SK-N-SH (cell line): Measurements from ENCODE around the gene KIF16B.

Experiments
- EP300 ChIP-seq, 2 experiments: IDR thresholded peaks; 2 replicates each; pipeline versions ENCODE4 v1.4.0 to v1.6.1; 2012; ENCODE audit warnings: borderline replicate concordance in 1 of 2, low read depth in 1 of 2, low read length in 1 of 2
- EZH2phosphoT487 ChIP-seq: fragments of 200-600 bp; sonication (generic); IDR thresholded peaks from 2 replicates; pipeline ENCODE4 v1.6.1; 2017; ENCODE audit warnings: low read depth, mixed run types, mild to moderate bottlenecking, antibody characterized with exemption, moderate library complexity, borderline replicate concordance
- FOXJ3 ChIP-seq: sonication (generic); formaldehyde crosslinking; IDR thresholded peaks from 2 replicates; pipeline ENCODE4 v1.5.1; 2020; ENCODE audit warnings: mild to moderate bottlenecking, missing genetic modification reagents
- GATA2 ChIP-seq: sonication (generic); formaldehyde crosslinking; IDR thresholded peaks from 2 replicates; pipeline ENCODE4 v1.5.0; 2020; ENCODE audit warnings: mild to moderate bottlenecking, missing genetic modification reagents
- MEF2A ChIP-seq: IDR thresholded peaks from 2 replicates; pipeline ENCODE4 v1.4.0; 2012; ENCODE audit warnings: low read depth, borderline replicate concordance
- MXI1 ChIP-seq: IDR thresholded peaks from 2 replicates; pipeline ENCODE4 v1.6.1; 2012; ENCODE audit warnings: mild to moderate bottlenecking, low read depth, low read length, improper control_type of control experiment
- NRF1 ChIP-seq: IDR thresholded peaks from 2 replicates; pipeline ENCODE4 v1.6.1; 2012; ENCODE audit warnings: low read depth, mild to moderate bottlenecking, low read length
- POLR2AphosphoS5 ChIP-seq: IDR thresholded peaks from 2 replicates; pipeline ENCODE4 v1.6.1; 2012; ENCODE audit warnings: low read depth, low read length
- REST ChIP-seq: IDR thresholded peaks from 2 replicates; pipeline ENCODE4 v1.6.1; 2012; ENCODE audit warnings: mild to moderate bottlenecking, low read depth, low read length, moderate library complexity
- RFX5 ChIP-seq: IDR thresholded peaks from 2 replicates; pipeline ENCODE4 v1.6.1; 2012; ENCODE audit warnings: mild to moderate bottlenecking, improper control_type of control experiment, low read length
- TAF1 ChIP-seq: IDR thresholded peaks from 2 replicates; pipeline ENCODE4 v1.6.1; 2012; ENCODE audit warnings: low read depth, mild to moderate bottlenecking, low read length, moderate library complexity, borderline replicate concordance
- USF2 ChIP-seq: fragments of 150-350 bp; IDR thresholded peaks from 2 replicates; pipeline ENCODE4 v1.6.1; 2017; ENCODE audit warnings: antibody characterized with exemption, low read length, low read depth, borderline replicate concordance
- TF ChIP-seq, protein P1 (sequence below): fragments of 200-600 bp; sonication (generic); IDR thresholded peaks from 2 replicates; pipeline ENCODE4 v1.6.1; 2017; ENCODE audit warnings: antibody characterized with exemption, mild to moderate bottlenecking, moderate library complexity
- TF ChIP-seq, protein P2 (sequence below): IDR thresholded peaks from 2 replicates; pipeline ENCODE4; 2012

DNA sequence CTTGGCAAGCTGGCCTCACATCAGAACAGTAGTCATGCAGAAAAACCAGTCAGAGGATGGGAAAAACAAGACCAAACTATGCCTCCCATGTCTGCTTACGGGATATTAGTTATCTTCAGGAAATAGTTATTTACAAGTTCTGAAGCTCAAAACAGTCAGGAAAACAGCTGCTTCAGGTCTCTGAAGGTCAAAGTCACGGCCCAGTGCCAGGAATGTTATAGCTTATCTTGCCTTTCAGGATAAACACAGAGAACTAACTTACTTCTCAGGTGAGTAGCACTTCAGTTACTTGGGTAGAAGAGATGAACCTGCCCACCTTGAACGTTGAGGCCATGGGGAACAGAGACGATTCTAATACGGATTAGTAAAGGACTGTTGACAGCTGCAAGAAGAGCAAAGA lies 310.7 kb downstream of the KIF16B start:
- TF ChIP-seq, protein P1, sequence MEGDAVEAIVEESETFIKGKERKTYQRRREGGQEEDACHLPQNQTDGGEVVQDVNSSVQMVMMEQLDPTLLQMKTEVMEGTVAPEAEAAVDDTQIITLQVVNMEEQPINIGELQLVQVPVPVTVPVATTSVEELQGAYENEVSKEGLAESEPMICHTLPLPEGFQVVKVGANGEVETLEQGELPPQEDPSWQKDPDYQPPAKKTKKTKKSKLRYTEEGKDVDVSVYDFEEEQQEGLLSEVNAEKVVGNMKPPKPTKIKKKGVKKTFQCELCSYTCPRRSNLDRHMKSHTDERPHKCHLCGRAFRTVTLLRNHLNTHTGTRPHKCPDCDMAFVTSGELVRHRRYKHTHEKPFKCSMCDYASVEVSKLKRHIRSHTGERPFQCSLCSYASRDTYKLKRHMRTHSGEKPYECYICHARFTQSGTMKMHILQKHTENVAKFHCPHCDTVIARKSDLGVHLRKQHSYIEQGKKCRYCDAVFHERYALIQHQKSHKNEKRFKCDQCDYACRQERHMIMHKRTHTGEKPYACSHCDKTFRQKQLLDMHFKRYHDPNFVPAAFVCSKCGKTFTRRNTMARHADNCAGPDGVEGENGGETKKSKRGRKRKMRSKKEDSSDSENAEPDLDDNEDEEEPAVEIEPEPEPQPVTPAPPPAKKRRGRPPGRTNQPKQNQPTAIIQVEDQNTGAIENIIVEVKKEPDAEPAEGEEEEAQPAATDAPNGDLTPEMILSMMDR = no peak
- no peak for TF ChIP-seq NRF1
- TF ChIP-seq USF2 = no peak
- no peak for TF ChIP-seq MXI1
- no peak for TF ChIP-seq GATA2
- TF ChIP-seq, protein P2, sequence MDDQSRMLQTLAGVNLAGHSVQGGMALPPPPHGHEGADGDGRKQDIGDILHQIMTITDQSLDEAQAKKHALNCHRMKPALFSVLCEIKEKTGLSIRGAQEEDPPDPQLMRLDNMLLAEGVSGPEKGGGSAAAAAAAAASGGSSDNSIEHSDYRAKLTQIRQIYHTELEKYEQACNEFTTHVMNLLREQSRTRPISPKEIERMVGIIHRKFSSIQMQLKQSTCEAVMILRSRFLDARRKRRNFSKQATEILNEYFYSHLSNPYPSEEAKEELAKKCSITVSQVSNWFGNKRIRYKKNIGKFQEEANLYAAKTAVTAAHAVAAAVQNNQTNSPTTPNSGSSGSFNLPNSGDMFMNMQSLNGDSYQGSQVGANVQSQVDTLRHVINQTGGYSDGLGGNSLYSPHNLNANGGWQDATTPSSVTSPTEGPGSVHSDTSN = no peak
- no peak for TF ChIP-seq MEF2A
- no peak for TF ChIP-seq TAF1
- TF ChIP-seq EZH2phosphoT487 = no peak
- no peak for TF ChIP-seq POLR2AphosphoS5
- no peak for TF ChIP-seq EP300 (IDR thresholded peaks at IDR 0.05; ENCODE audit: borderline replicate concordance in 1 of 2, low read depth in 1 of 2, low read length in 1 of 2)
- no peak for TF ChIP-seq RFX5
- no peak for TF ChIP-seq REST
- TF ChIP-seq FOXJ3 (CRISPR knock-in tag) = no peak
